IMR-90 (cell line): ENCODE results near the gene STARD10. TPM values are rescaled to one million over a fixed set of nuclear protein-coding genes. Genes with fewer than 3 reads are reported as not detected.

ENCODE experiments used
- ATAC-seq: fragments of 200-7000 bp; cut with Tn5 transposase; 2 replicates; pipeline ENCODE4 v1.9.1; 2020; ENCODE audit warnings: low read depth, mild to moderate bottlenecking, moderate library complexity
- BruUV-seq: library from RNA; stranded (reverse); fragments of 400-500 nt; replicated peaks from 2 replicates; lab custom pipeline; 2021; lab: Mats Ljungman, UMichigan
- CTCF ChIA-PET: fragments of 300-600 bp; formaldehyde crosslinking; extraction: SDS; loops from one replicate; lab custom pipeline; 2021; ENCODE audit warnings: antibody characterized with exemption; lab: Yijun Ruan, JAX
- POLR2A ChIA-PET: fragments of 300-600 bp; sonication (Branson Sonifier 250); formaldehyde crosslinking; loops from one replicate; lab custom pipeline; 2022; ENCODE audit warnings: antibody characterized with exemption; ENCODE audit not compliant: unreplicated experiment; lab: Charles Lee
- DNase-seq: peaks from one replicate; pipeline ENCODE4 v3.0.0; 2013
- H2AFZ ChIP-seq: replicated peaks from 2 replicates; pipeline ENCODE3; 2013; ENCODE audit warnings: low read length, mild to moderate bottlenecking; ENCODE audit not compliant: poor library complexity
- H2AK5ac ChIP-seq: 2 replicates; pipeline ENCODE4 v1.6.1; 2013; ENCODE audit warnings: low read depth, low read length, inconsistent platforms
- H2AK9ac ChIP-seq: replicated peaks from 2 replicates; pipeline ENCODE3; 2013; ENCODE audit warnings: mild to moderate bottlenecking, low read depth, low read length, moderate library complexity; ENCODE audit not compliant: poor library complexity
- H2BK120ac ChIP-seq: 2 replicates; pipeline ENCODE4 v1.6.1; 2013; ENCODE audit warnings: low read depth, low read length, inconsistent platforms
- H2BK15ac ChIP-seq: 3 replicates; pipeline ENCODE4 v1.6.1; 2013; ENCODE audit warnings: low read depth, low read length, inconsistent platforms
- H2BK20ac ChIP-seq: 2 replicates; pipeline ENCODE4 v1.6.1; 2013; ENCODE audit warnings: low read depth, mild to moderate bottlenecking, inconsistent platforms, low read length, moderate library complexity
- H2BK5ac ChIP-seq: 2 replicates; pipeline ENCODE4 v1.6.1; 2013; ENCODE audit warnings: mild to moderate bottlenecking, low read depth, low read length, inconsistent platforms; ENCODE audit not compliant: poor library complexity, severe bottlenecking
- H3K14ac ChIP-seq: replicated peaks from 2 replicates; pipeline ENCODE4 v1.6.1; 2013; ENCODE audit warnings: low read depth, low read length, inconsistent platforms
- H3K18ac ChIP-seq: 2 replicates; pipeline ENCODE4 v1.6.1; 2013; ENCODE audit warnings: low read depth, low read length, control low read depth
- H3K23ac ChIP-seq: 2 replicates; pipeline ENCODE4 v1.6.1; 2013; ENCODE audit warnings: low read depth, low read length, inconsistent platforms
- H3K27ac ChIP-seq: 2 replicates; pipeline ENCODE4 v1.5.1; 2013; ENCODE audit warnings: mild to moderate bottlenecking, control low read depth, low read length; ENCODE audit not compliant: insufficient read depth
- H3K27me3 ChIP-seq: 2 replicates; pipeline ENCODE4 v1.6.1; 2013; ENCODE audit warnings: low read length; ENCODE audit not compliant: control insufficient read depth, insufficient read depth
- H3K36me3 ChIP-seq: 2 replicates; pipeline ENCODE4 v1.6.1; 2013; ENCODE audit warnings: low read length, mixed read lengths; ENCODE audit not compliant: control insufficient read depth, insufficient read depth
- H3K4ac ChIP-seq: 2 replicates; pipeline ENCODE4 v1.6.1; 2013; ENCODE audit warnings: low read depth, low read length, inconsistent platforms
- H3K4me1 ChIP-seq: 2 replicates; pipeline ENCODE4 v1.6.1; 2013; ENCODE audit warnings: low read length, mixed read lengths; ENCODE audit not compliant: control insufficient read depth, insufficient read depth
- H3K4me2 ChIP-seq: 2 replicates; pipeline ENCODE4 v1.6.1; 2013; ENCODE audit warnings: low read depth, mild to moderate bottlenecking, control low read depth, low read length, moderate library complexity
- H3K4me3 ChIP-seq: 2 replicates; pipeline ENCODE4 v1.5.1; 2013; ENCODE audit warnings: low read depth, mild to moderate bottlenecking, control low read depth, low read length, moderate library complexity; ENCODE audit not compliant: insufficient read depth
- H3K56ac ChIP-seq: 2 replicates; pipeline ENCODE4 v1.6.1; 2013; ENCODE audit warnings: low read length, inconsistent platforms; ENCODE audit not compliant: insufficient read depth; ENCODE audit errors: extremely low read depth
- H3K79me1 ChIP-seq, 2 experiments: 2 replicates each; pipeline ENCODE4 v1.6.1; 2013; ENCODE audit warnings: low read length in 2 of 2, inconsistent platforms in 1 of 2, low read depth in 1 of 2
- H3K9ac ChIP-seq: 2 replicates; pipeline ENCODE4 v1.6.1; 2013; ENCODE audit warnings: low read depth, low read length, control low read depth
- H3K9me1 ChIP-seq: 2 replicates; pipeline ENCODE4 v1.6.1; 2013; ENCODE audit warnings: low read length, inconsistent platforms; ENCODE audit not compliant: insufficient read depth
- H3K9me3 ChIP-seq: 2 replicates; pipeline ENCODE4 v1.6.1; 2013; ENCODE audit warnings: low read length; ENCODE audit not compliant: control insufficient read depth, insufficient read depth
- H4K20me1 ChIP-seq: 2 replicates; pipeline ENCODE4 v1.6.1; 2013; ENCODE audit warnings: low read length, inconsistent platforms; ENCODE audit not compliant: insufficient read depth
- H4K5ac ChIP-seq: 2 replicates; pipeline ENCODE4 v1.6.1; 2013; ENCODE audit warnings: mild to moderate bottlenecking, low read depth, low read length, control low read depth
- H4K8ac ChIP-seq, 2 experiments: 2 replicates each; pipeline ENCODE4 v1.6.1; 2013; ENCODE audit warnings: low read depth in 2 of 2, low read length in 2 of 2, control low read depth in 1 of 2, inconsistent platforms in 1 of 2
- H4K91ac ChIP-seq: 2 replicates; pipeline ENCODE4 v1.6.1; 2013; ENCODE audit warnings: low read depth, low read length, inconsistent platforms; ENCODE audit not compliant: insufficient read depth
- CHD1 ChIP-seq: IDR thresholded peaks from 2 replicates; pipeline ENCODE4 v1.6.1; 2012; ENCODE audit warnings: low read depth, low read length, improper control_type of control experiment
- MAFK ChIP-seq: IDR thresholded peaks from 2 replicates; pipeline ENCODE4 v1.6.1; 2012; ENCODE audit warnings: low read depth, low read length, improper control_type of control experiment
- MAZ ChIP-seq: IDR thresholded peaks from 2 replicates; pipeline ENCODE4 v1.6.1; 2012; ENCODE audit warnings: low read depth, mild to moderate bottlenecking, low read length, improper control_type of control experiment, moderate library complexity, borderline replicate concordance
- RFX5 ChIP-seq: IDR thresholded peaks from 2 replicates; pipeline ENCODE4 v1.8.0; 2012; ENCODE audit warnings: low read depth, mild to moderate bottlenecking, low read length, moderate library complexity
- WGBS, 2 experiments: methylation state at CpG; one replicate each; pipeline versions ENCODE4 v1.1.5 to v1.1.7; 2013; ENCODE audit warnings: missing lambda C conversion rate in 2 of 2; ENCODE audit not compliant: insufficient read length in 1 of 2; ENCODE audit errors: extremely low coverage in 2 of 2; 5-methylcytosine and 5-hydroxymethylcytosine counted together
- dilution Hi-C: fragments of 300-500 bp; cut with HindIII; formaldehyde crosslinking; loops from one replicate; pipeline ENCODE4 v1.14.3; 2018; ENCODE audit warnings: low sequenced_read_pairs; ENCODE audit not compliant: unreplicated experiment
- in situ Hi-C: fragments of 300-500 bp; cut with MboI; formaldehyde crosslinking; loops from 3 replicates; pipeline ENCODE4 v1.14.3; 2019; ENCODE audit warnings: low sequenced_read_pairs, inconsistent platforms, mixed read lengths
- intact Hi-C: fragments of 100-400 bp; cut with micrococcal nuclease; formaldehyde crosslinking; loops from 2 replicates; pipeline ENCODE4 v1.10.0; 2022
- polyA plus RNA-seq, 3 experiments: library from polyadenylated mRNA; depleted of rRNA; stranded (reverse); fragments of >200 nt; gene quantifications; 2 replicates each; pipeline ENCODE4 v1.2.3, GENCODE V29; 2012; ENCODE audit warnings: low replicate concordance in 1 of 3
- total RNA-seq: library from RNA; depleted of rRNA; stranded (reverse); fragments of >200 nt; gene quantifications from 2 replicates; pipeline ENCODE4 v1.2.3, GENCODE V29; 2012
- TF ChIP-seq, protein P1 (sequence below): fragments of 150-350 bp; IDR thresholded peaks from 2 replicates; pipeline ENCODE4 v1.6.1; 2016; ENCODE audit warnings: low read depth, mild to moderate bottlenecking, low read length, moderate library complexity, borderline replicate concordance

The STARD10 gene
- total and polyA plus RNA-seq, 2 of the 4 experiments (the other 2 are of a cell fraction), result 23.8 to 37.4 TPM

DNA sequence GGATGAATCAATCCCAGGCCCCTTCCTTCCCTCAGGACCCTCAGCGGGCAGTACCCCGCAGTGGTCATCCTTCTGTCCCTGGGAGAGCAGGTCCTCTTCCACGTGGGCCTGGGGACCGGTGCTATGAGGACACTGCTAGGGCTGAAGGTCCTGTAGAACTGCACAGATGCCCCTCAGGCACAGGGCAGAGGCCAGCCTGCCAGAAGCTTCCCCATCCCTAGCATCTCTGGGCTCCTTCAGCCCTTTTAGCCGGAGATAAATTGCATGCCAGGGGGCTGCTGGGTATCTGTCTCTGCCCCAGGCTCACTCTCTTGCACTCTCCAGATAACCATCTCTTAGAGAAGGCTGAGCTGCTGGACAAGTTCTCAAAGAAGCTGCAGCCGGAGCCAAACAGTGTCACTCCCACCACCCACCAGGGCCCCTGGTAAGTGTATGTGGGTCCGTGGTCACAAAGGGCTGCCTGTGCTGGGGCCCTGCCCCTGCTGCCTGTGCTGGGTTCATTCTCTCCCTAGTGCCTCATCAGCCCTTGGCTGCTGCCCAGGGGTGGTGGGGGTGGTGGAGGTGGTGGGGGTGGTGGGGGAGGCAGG, 22.6 kb upstream of the STARD10 start:
- no peak overlapping the region for H3K9ac ChIP-seq
- no peak overlapping the region for H2BK15ac ChIP-seq
- DNase-seq (peak; percentile 18), ATAC-seq (no peak)
- H3K9me1 ChIP-seq, result peaks cover 22% of the 10 kb centered on the region
- H2BK5ac ChIP-seq, result no peak overlapping the region
- no peaks in the 10 kb centered on the region for H4K20me1 ChIP-seq
- H3K23ac ChIP-seq, result no peak overlapping the region
- H3K36me3 ChIP-seq, result no peaks in the 10 kb centered on the region
- H2AFZ ChIP-seq, result no peak overlapping the region
- H3K4ac ChIP-seq, result peak overlapping the region; percentile 4
- no peak overlapping the region for H3K4me3 ChIP-seq
- peaks cover 24% of the 10 kb centered on the region for H3K4me1 ChIP-seq
- no peak overlapping the region for H4K5ac ChIP-seq
- H3K27me3 ChIP-seq, result no peaks in the 10 kb centered on the region
- no peak overlapping the region; the same call in 1 of the 2 replicates for H3K14ac ChIP-seq
- H2BK120ac ChIP-seq, result no peak overlapping the region
- BruUV-seq, result no TSS peak
- CTCF ChIA-PET, result no interaction called here
- peak overlapping the region; percentile 58 for H2AK5ac ChIP-seq
- H2BK20ac ChIP-seq, result no peak overlapping the region
- no peaks in the 10 kb centered on the region for H3K9me3 ChIP-seq
- no peak overlapping the region for H3K56ac ChIP-seq
- no peak overlapping the region for H3K4me2 ChIP-seq
- peak overlapping the region; percentile 80 for H2AK9ac ChIP-seq
- in situ Hi-C loops (no loop called here), intact Hi-C loops (no loop called here), dilution Hi-C loops (no loop called here)
- no peak overlapping the region for H4K8ac ChIP-seq
- peaks cover 11 to 65% of the 10 kb centered on the region in 2 experiments; a peak in 3 of 4 replicates for H3K79me1 ChIP-seq
- no peak overlapping the region for H4K91ac ChIP-seq
- no peak for TF ChIP-seq MAFK
- no peak for TF ChIP-seq RFX5
- TF ChIP-seq CHD1, result no peak
- TF ChIP-seq MAZ, result no peak
- TF ChIP-seq, protein P1, sequence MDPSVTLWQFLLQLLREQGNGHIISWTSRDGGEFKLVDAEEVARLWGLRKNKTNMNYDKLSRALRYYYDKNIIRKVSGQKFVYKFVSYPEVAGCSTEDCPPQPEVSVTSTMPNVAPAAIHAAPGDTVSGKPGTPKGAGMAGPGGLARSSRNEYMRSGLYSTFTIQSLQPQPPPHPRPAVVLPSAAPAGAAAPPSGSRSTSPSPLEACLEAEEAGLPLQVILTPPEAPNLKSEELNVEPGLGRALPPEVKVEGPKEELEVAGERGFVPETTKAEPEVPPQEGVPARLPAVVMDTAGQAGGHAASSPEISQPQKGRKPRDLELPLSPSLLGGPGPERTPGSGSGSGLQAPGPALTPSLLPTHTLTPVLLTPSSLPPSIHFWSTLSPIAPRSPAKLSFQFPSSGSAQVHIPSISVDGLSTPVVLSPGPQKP, result no peak
- 85% methylated on average over 2 of the region's 7 CpGs; no CpG with 5 or more reads in 1 of the 2 experiments for WGBS, 2 experiments
- POLR2A ChIA-PET, result no interaction called here
- no peak overlapping the region for H3K18ac ChIP-seq
- no peak overlapping the region for H3K27ac ChIP-seq
